GM12865 (cell line): Measurements from ENCODE around the gene SLC13A2.

Experiments
- DNase-seq: peaks from one replicate; pipeline ENCODE4 v3.0.0; 2010; ENCODE audit warnings: low read depth
- H3K4me3 ChIP-seq: 2 replicates; pipeline ENCODE4 v1.5.1; 2011; ENCODE audit warnings: mild to moderate bottlenecking, low read depth, low read length, control low read depth
- CTCF ChIP-seq: IDR thresholded peaks from 2 replicates; pipeline ENCODE4 v1.5.1; 2011; ENCODE audit warnings: low read length, control low read depth, low read depth, inconsistent platforms; ENCODE audit not compliant: insufficient read depth; ENCODE audit errors: missing control alignments

SLC13A2 gene

DNA sequence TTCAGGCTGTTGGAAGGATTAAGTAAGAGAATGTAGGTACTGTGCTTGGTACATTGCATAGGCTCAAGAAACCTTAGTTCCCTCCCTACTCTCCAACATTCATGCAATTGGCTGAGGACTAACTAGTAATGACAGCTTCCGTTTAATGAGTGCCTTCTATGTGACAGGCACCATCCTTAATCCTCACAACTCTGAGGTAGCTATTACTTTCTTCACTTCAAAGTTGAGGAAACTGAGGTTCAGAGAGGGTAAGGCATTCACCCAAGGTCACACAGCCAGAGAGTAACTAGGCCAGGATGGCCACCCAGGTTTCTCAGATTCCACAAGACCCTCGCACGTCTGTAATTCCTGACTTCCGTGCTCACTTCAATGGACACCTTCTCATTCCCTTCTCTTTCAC is 56.8 kb downstream of the SLC13A2 start:
- no peak overlapping the region for H3K4me3 ChIP-seq
- no peak for DNase-seq
- no peak for TF ChIP-seq CTCF

DNA sequence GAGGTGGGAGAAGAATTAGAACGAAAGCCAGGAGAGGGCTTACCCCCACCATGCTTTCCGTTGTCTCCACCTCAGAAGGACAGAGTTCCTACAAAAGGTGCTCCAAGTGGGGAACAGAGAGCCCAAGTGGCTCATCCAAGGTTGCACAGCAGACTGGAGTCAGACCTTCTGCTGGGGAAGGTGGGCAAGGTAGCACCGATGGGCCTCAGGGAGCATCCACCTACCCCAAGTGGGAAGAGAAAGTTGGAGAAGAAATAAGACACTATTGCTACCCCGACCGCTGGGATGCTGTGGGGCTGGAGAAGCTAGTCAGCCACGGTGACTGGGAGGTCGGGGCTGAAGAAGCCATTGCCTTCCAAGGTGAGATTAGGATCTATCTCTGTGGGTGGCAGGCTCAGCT is 57.5 kb downstream of the SLC13A2 start:
- DNase-seq, result no peak
- TF ChIP-seq CTCF, result no peak
- no peak overlapping the region for H3K4me3 ChIP-seq

DNA sequence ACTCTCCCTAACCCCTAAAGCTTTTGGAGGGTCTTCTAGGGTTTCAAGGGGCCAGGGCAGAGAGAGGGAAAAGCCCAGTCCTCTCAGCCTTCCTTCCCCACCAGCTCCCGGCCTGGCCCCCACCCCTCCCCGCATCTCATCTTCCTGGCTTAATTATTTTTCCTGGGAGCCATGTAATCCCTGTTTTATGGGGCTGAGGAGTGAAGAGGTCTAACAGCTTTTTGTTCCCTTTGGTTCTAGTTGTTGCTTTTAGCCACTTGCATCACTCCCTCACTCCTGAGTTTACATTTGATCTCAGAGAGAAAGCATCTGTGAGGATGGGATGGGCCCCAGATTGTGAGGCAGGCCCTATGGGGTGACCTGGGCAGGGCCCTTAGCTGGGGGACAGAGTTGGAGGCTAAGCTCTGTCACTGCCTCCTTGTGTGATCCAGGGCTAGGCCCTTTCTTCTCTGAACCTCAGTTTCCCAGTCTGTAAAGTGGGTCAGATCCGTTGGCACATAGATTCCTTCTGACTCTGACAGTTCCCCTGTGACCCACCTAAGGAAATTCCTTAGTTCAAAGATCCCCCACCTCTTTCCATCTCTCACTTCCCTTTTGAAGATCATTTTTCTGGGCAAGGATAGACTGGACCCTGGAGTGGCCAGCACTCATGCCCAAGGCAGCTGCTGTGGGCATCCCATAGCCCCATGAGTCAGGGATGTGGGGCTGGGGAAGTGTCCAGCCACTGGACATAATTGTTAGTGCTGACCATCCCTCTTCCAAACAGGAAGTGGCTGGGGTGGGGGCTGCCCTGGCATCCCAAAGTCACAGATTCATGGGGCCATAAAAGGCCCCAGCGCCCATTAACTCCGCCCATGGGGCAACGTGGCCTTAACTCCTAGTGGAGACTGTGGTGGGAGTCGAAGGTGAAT is 58.9 kb downstream of the SLC13A2 start:
- DNase-seq, result no peak
- no peak overlapping the region for H3K4me3 ChIP-seq
- TF ChIP-seq CTCF, result no peak

GRCh38 chr17:28533091-28533807 is 59.8 kb downstream of the SLC13A2 start:
- no peak for DNase-seq
- no peak overlapping the region for H3K4me3 ChIP-seq
- no peak for TF ChIP-seq CTCF

DNA sequence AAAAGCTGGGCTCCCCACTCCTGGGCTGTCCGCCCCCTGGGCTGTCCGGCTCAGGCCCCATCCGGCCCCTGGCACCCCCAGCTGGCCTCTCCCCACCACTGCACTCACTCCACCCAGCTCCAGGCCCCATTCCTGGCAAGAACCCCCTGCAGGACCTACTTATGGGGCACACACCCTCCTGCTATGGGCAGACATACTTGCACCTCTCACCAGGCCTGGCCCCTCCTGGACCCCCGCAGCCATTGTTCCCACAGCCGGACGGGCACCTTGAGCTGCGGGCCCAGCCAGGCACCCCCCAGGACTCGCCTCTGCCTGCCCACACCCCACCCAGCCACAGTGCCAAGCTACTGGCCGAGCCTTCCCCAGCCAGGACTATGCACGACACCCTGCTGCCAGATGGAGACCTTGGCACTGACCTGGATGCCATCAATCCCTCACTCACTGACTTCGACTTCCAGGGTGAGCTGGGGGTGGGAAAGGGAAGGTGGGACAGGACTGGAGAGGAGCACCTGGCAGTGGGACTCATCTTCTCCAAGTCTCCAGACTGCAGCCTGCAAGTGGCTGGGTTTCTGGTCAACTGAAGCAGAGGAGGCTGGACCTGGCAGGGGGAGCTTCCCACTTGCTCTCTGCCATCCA is 61.4 kb downstream of the SLC13A2 start:
- DNase-seq, result no peak
- no peak overlapping the region for H3K4me3 ChIP-seq
- TF ChIP-seq CTCF, result no peak

GRCh38 chr17:28536532-28537218 is 63.2 kb downstream of the SLC13A2 start:
- no peak for TF ChIP-seq CTCF
- DNase-seq, result no peak

More at GRCh38 chr17:28536532-28537218, 63.2 kb downstream of the SLC13A2 start:
- no peak overlapping the region for H3K4me3 ChIP-seq
